ENCODE results near the gene LCN2.

DNA sequence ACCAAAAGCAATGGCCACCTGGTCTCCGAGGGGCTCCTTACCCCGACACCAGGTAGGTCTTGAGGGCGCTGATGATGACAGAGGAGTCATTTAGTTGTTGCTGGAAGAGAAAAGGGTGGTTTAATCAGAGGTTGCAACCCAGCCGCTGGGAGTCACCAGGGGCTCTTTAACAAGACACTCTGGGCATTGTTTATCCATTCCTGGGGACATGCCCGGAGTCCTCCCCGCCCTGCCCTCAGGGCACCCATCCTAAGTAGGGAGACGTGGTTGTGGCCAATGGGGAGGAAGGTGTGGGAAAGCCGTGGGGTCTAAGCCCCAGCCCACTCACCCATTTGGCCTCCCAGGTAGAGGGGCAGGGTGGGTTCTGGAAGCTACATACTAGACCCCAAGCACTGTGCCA lies 24.8 kb upstream of the LCN2 start:
- TF ChIP-seq, protein P1, sequence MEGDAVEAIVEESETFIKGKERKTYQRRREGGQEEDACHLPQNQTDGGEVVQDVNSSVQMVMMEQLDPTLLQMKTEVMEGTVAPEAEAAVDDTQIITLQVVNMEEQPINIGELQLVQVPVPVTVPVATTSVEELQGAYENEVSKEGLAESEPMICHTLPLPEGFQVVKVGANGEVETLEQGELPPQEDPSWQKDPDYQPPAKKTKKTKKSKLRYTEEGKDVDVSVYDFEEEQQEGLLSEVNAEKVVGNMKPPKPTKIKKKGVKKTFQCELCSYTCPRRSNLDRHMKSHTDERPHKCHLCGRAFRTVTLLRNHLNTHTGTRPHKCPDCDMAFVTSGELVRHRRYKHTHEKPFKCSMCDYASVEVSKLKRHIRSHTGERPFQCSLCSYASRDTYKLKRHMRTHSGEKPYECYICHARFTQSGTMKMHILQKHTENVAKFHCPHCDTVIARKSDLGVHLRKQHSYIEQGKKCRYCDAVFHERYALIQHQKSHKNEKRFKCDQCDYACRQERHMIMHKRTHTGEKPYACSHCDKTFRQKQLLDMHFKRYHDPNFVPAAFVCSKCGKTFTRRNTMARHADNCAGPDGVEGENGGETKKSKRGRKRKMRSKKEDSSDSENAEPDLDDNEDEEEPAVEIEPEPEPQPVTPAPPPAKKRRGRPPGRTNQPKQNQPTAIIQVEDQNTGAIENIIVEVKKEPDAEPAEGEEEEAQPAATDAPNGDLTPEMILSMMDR (IDR thresholded peaks at IDR 0.05): no peak
- no peak for TF ChIP-seq POLR2A (IDR thresholded peaks at IDR 0.05)
